Measurements from ENCODE around the gene TMEM214.

The TMEM214 gene

DNA sequence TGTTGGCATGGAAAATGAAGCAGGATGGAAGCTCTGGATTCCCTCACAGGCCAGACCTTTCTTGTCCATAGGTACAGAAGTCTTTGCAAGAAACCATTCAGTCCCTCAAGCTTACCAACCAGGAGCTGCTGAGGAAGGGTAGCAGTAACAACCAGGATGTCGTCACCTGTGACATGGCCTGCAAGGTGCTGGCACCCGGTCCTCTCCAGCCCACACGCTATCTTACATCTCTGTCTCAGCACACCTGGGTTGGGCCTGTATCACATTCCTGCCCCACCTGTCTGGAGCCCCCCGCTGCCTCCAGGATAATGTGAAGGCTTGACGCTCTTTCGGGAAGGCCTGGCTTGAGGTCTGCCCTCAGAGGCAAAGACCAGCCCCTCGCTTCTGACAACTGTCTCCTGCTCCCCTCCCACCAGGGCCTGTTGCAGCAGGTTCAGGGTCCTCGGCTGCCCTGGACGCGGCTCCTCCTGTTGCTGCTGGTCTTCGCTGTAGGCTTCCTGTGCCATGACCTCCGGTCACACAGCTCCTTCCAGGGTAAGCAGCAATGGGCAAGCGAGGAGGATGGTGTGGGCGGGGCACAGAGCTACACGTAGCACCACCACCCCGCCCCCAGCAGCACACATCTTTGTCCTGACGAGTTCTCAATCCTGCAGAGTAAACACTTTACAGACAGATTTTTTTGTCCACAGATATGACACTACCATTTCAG, 6.0 kb downstream of the TMEM214 start:
- H4K5ac ChIP-seq (ENCODE audit: low read length): no peak overlapping the region
- H3K4ac ChIP-seq (ENCODE audit: low read depth, low read length): no peak overlapping the region
- H3K4me1 ChIP-seq (ENCODE audit: control insufficient read depth, low read depth, low read length): peaks cover 3% of the 10 kb centered on the region
- H3K9ac ChIP-seq (ENCODE audit: low read length): no peak overlapping the region
- no peak overlapping the region for H3K23ac ChIP-seq (ENCODE audit: low read length)
- no peak overlapping the region for H2BK15ac ChIP-seq (replicated peaks; ENCODE audit: low read depth)
- no peak overlapping the region for H2BK120ac ChIP-seq (ENCODE audit: low read depth, low read length)
- no peak overlapping the region for H4K8ac ChIP-seq (ENCODE audit: low read depth, low read length)
- no peak overlapping the region for H3K56ac ChIP-seq (ENCODE audit: low read length)
- WGBS (ENCODE audit: extremely low coverage, insufficient coverage, low lambda C conversion rate): no CpG with 5 or more reads among the region's 17 CpGs
- H3K27ac ChIP-seq (ENCODE audit: low read depth, low read length): no peak overlapping the region
- no peak overlapping the region for H3K4me3 ChIP-seq (ENCODE audit: low read length)
- H3K79me2 ChIP-seq (ENCODE audit: control insufficient read depth, insufficient read depth, low read length): peaks cover 4% of the 10 kb centered on the region
- no peak overlapping the region for H3K18ac ChIP-seq (ENCODE audit: low read length)
- H3K36me3 ChIP-seq (ENCODE audit: control insufficient read depth, insufficient read depth, low read length): peaks cover 25% of the 10 kb centered on the region
- H3K27me3 ChIP-seq (ENCODE audit: insufficient read depth, low read length, poor library complexity): no peaks in the 10 kb centered on the region
- H2AK5ac ChIP-seq (ENCODE audit: low read length): no peak overlapping the region
- H3K4me2 ChIP-seq (ENCODE audit: low read length): no peak overlapping the region
- H3K79me1 ChIP-seq (ENCODE audit: low read length): peaks cover 5% of the 10 kb centered on the region
- no peak overlapping the region for H2BK5ac ChIP-seq (ENCODE audit: low read length)
- DNase-seq: no peak

DNA sequence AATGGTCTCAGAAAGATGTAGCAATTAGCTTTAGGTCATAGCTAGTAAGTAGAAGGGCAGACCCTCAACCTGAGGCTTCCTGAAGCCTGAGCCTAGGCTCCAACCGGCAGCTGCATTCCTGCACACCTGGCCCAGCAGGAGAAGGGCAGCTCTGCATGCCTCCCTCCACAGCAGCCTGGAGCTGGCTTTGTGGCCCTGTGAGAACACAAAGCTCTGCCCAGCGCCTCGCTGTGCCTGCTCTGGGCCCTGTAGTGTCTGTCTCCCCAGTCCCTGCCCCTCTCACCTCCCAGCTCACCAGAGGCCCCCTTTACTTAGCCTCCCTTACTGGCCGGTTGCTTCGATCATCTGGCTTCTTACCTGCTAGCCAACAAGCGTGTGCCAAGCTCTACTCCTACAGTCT, 6.7 kb downstream of the TMEM214 start:
- no peak overlapping the region for H4K5ac ChIP-seq (ENCODE audit: low read length)
- H3K9ac ChIP-seq (ENCODE audit: low read length): no peak overlapping the region
- DNase-seq: no peak
- H4K8ac ChIP-seq (ENCODE audit: low read depth, low read length): no peak overlapping the region
- H3K36me3 ChIP-seq (ENCODE audit: control insufficient read depth, insufficient read depth, low read length): peaks cover 25% of the 10 kb centered on the region
- no peak overlapping the region for H3K4me3 ChIP-seq (ENCODE audit: low read length)
- no peak overlapping the region for H3K23ac ChIP-seq (ENCODE audit: low read length)
- H2BK15ac ChIP-seq (replicated peaks; ENCODE audit: low read depth): no peak overlapping the region
- no peak overlapping the region for H3K4ac ChIP-seq (ENCODE audit: low read depth, low read length)
- no peak overlapping the region for H2AK5ac ChIP-seq (ENCODE audit: low read length)
- no peak overlapping the region for H3K56ac ChIP-seq (ENCODE audit: low read length)
- no peaks in the 10 kb centered on the region for H3K27me3 ChIP-seq (ENCODE audit: insufficient read depth, low read length, poor library complexity)
- no peak overlapping the region for H2BK120ac ChIP-seq (ENCODE audit: low read depth, low read length)
- no peaks in the 10 kb centered on the region for H3K79me1 ChIP-seq (ENCODE audit: low read length)
- no peak overlapping the region for H3K4me2 ChIP-seq (ENCODE audit: low read length)
- H3K27ac ChIP-seq (ENCODE audit: low read depth, low read length): no peak overlapping the region
- H3K4me1 ChIP-seq (ENCODE audit: control insufficient read depth, low read depth, low read length): no peaks in the 10 kb centered on the region
- H2BK5ac ChIP-seq (ENCODE audit: low read length): no peak overlapping the region
- H3K18ac ChIP-seq (ENCODE audit: low read length): no peak overlapping the region
- no CpG with 5 or more reads among the region's 6 CpGs for WGBS (ENCODE audit: extremely low coverage, insufficient coverage, low lambda C conversion rate)
- no peaks in the 10 kb centered on the region for H3K79me2 ChIP-seq (ENCODE audit: control insufficient read depth, insufficient read depth, low read length)

DNA sequence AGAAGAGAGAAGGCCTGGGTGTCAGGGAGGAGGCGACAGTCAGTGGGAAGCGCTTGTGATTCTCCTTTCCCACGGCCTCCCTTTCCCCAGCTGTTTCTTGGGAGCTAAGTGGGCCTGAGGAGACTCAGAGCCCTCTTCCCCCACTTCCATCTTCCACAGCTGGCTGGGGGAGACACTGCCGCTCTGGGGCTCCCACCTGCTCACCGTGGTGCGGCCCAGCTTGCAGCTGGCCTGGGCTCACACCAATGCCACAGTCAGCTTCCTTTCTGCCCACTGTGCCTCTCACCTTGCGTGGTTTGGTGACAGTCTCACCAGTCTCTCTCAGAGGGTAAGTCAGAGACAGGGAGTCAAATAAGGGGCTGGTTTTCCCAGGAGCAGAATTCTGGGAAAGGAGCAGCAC, 7.1 kb downstream of the TMEM214 start:
- Histone ChIP-seq H2AK5ac (ENCODE audit: low read length) (no peak overlapping the region), H3K79me2 (ENCODE audit: control insufficient read depth, insufficient read depth, low read length) (no peaks in the 10 kb centered on the region), H3K9ac (ENCODE audit: low read length) (no peak overlapping the region), H4K8ac (ENCODE audit: low read depth, low read length) (no peak overlapping the region), H2BK15ac (replicated peaks; ENCODE audit: low read depth) (no peak overlapping the region), H3K27ac (ENCODE audit: low read depth, low read length) (no peak overlapping the region), H3K4me3 (ENCODE audit: low read length) (no peak overlapping the region), H3K27me3 (ENCODE audit: insufficient read depth, low read length, poor library complexity) (no peaks in the 10 kb centered on the region), H2BK5ac (ENCODE audit: low read length) (no peak overlapping the region), H2BK120ac (ENCODE audit: low read depth, low read length) (no peak overlapping the region), H3K4me2 (ENCODE audit: low read length) (no peak overlapping the region), H3K36me3 (ENCODE audit: control insufficient read depth, insufficient read depth, low read length) (peaks cover 25% of the 10 kb centered on the region), H3K4ac (ENCODE audit: low read depth, low read length) (no peak overlapping the region), H3K18ac (ENCODE audit: low read length) (no peak overlapping the region), H3K79me1 (ENCODE audit: low read length) (no peaks in the 10 kb centered on the region), H3K56ac (ENCODE audit: low read length) (no peak overlapping the region), H4K5ac (ENCODE audit: low read length) (no peak overlapping the region), H3K23ac (ENCODE audit: low read length) (no peak overlapping the region), H3K4me1 (ENCODE audit: control insufficient read depth, low read depth, low read length) (no peaks in the 10 kb centered on the region)
- no peak for DNase-seq
- WGBS (ENCODE audit: extremely low coverage, insufficient coverage, low lambda C conversion rate): no CpG with 5 or more reads among the region's 7 CpGs

DNA sequence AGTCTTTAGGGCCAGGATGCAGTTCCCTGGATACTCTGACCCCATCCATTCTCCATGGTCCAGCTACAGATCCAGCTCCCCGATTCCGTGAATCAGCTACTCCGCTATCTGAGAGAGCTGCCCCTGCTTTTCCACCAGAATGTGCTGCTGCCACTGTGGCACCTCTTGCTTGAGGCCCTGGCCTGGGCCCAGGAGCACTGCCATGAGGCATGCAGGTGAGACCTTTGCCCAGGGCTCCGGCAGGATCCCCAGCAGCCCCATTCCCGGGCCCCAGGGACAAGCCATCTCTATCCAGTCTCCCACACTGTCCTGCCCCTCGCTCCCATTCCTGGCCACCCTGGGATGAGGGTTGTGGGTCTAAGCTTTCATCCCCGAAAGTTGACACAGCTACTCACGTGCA, 7.5 kb downstream of the TMEM214 start:
- Histone ChIP-seq H3K56ac (ENCODE audit: low read length) (no peak overlapping the region), H4K8ac (ENCODE audit: low read depth, low read length) (no peak overlapping the region), H3K79me1 (ENCODE audit: low read length) (no peaks in the 10 kb centered on the region), H3K79me2 (ENCODE audit: control insufficient read depth, insufficient read depth, low read length) (no peaks in the 10 kb centered on the region), H2BK120ac (ENCODE audit: low read depth, low read length) (no peak overlapping the region), H3K4ac (ENCODE audit: low read depth, low read length) (no peak overlapping the region), H3K23ac (ENCODE audit: low read length) (no peak overlapping the region), H2AK5ac (ENCODE audit: low read length) (no peak overlapping the region), H3K27me3 (ENCODE audit: insufficient read depth, low read length, poor library complexity) (no peaks in the 10 kb centered on the region), H3K36me3 (ENCODE audit: control insufficient read depth, insufficient read depth, low read length) (peaks cover 21% of the 10 kb centered on the region), H2BK15ac (replicated peaks; ENCODE audit: low read depth) (no peak overlapping the region), H3K4me2 (ENCODE audit: low read length) (no peak overlapping the region), H3K18ac (ENCODE audit: low read length) (no peak overlapping the region), H3K9ac (ENCODE audit: low read length) (no peak overlapping the region), H3K4me3 (ENCODE audit: low read length) (no peak overlapping the region), H3K27ac (ENCODE audit: low read depth, low read length) (no peak overlapping the region), H4K5ac (ENCODE audit: low read length) (no peak overlapping the region), H2BK5ac (ENCODE audit: low read length) (no peak overlapping the region), H3K4me1 (ENCODE audit: control insufficient read depth, low read depth, low read length) (no peaks in the 10 kb centered on the region)
- no peak for DNase-seq
- no CpG with 5 or more reads among the region's 8 CpGs for WGBS (ENCODE audit: extremely low coverage, insufficient coverage, low lambda C conversion rate)

DNA sequence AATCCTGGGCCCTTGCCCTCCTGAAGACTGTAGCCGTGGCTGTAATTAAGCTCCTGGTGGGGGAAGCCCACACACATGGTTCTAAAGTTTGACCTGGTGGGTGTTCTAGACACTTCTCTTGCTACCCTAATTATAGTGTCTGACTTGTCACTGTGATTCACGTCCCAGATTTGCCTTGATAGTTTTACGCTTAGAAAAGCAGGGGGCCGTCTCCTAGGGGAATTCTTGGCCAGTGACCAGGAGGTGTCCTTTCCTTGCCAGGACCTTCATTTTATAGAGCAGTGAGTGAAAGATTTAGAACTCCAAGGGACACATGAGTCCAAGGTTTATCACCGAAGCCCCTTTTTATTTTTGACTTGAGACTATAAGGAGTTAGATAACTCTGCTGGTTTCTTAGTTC, 9.0 kb downstream of the TMEM214 start:
- H3K4me1 ChIP-seq (ENCODE audit: control insufficient read depth, low read depth, low read length): no peaks in the 10 kb centered on the region
- H3K9ac ChIP-seq (ENCODE audit: low read length): no peak overlapping the region
- H3K18ac ChIP-seq (ENCODE audit: low read length): no peak overlapping the region
- H2BK120ac ChIP-seq (ENCODE audit: low read depth, low read length): no peak overlapping the region
- H3K23ac ChIP-seq (ENCODE audit: low read length): no peak overlapping the region
- no peaks in the 10 kb centered on the region for H3K79me2 ChIP-seq (ENCODE audit: control insufficient read depth, insufficient read depth, low read length)
- no peak overlapping the region for H3K4ac ChIP-seq (ENCODE audit: low read depth, low read length)
- DNase-seq: no peak
- H3K56ac ChIP-seq (ENCODE audit: low read length): no peak overlapping the region
- no peak overlapping the region for H4K8ac ChIP-seq (ENCODE audit: low read depth, low read length)
- no peak overlapping the region for H3K27ac ChIP-seq (ENCODE audit: low read depth, low read length)
- no peak overlapping the region for H4K5ac ChIP-seq (ENCODE audit: low read length)
- H3K4me2 ChIP-seq (ENCODE audit: low read length): no peak overlapping the region
- no peak overlapping the region for H3K4me3 ChIP-seq (ENCODE audit: low read length)
- H2BK15ac ChIP-seq (replicated peaks; ENCODE audit: low read depth): no peak overlapping the region
- H3K27me3 ChIP-seq (ENCODE audit: insufficient read depth, low read length, poor library complexity): no peaks in the 10 kb centered on the region
- no CpG with 5 or more reads among the region's 5 CpGs for WGBS (ENCODE audit: extremely low coverage, insufficient coverage, low lambda C conversion rate)
- no peak overlapping the region for H2BK5ac ChIP-seq (ENCODE audit: low read length)
- H3K79me1 ChIP-seq (ENCODE audit: low read length): no peaks in the 10 kb centered on the region
- no peak overlapping the region for H2AK5ac ChIP-seq (ENCODE audit: low read length)
- H3K36me3 ChIP-seq (ENCODE audit: control insufficient read depth, insufficient read depth, low read length): peaks cover 19% of the 10 kb centered on the region

DNA sequence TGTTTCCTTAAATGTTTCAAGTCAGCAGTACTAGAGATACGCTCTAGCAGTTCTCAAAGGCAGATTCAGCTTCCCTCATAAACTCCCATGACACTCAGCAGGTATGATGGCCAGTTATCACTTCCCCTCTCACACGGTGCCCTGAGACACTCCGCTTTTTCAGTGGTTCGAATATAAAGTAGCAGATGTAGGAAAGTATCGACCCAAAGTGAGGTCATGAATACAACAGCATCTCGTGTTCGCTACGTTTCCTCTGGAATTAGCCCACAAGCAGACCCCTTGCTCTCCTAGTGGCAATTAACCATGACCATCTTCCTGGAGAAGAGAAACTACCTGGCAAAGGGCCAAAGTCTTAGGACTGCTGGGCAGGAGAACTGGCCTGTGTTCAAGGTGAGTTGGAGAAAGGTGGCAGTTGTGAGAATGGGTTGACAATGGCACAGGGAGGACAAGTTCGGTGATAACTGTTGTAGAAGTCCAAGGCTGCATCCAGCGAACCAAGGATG, 9.4 kb downstream of the TMEM214 start:
- no peak overlapping the region for H3K9ac ChIP-seq (ENCODE audit: low read length)
- no peak for DNase-seq
- H3K4me3 ChIP-seq (ENCODE audit: low read length): no peak overlapping the region
- no peak overlapping the region for H3K23ac ChIP-seq (ENCODE audit: low read length)
- no peaks in the 10 kb centered on the region for H3K27me3 ChIP-seq (ENCODE audit: insufficient read depth, low read length, poor library complexity)
- H3K36me3 ChIP-seq (ENCODE audit: control insufficient read depth, insufficient read depth, low read length): peaks cover 19% of the 10 kb centered on the region
- H3K79me2 ChIP-seq (ENCODE audit: control insufficient read depth, insufficient read depth, low read length): no peaks in the 10 kb centered on the region
- H2BK120ac ChIP-seq (ENCODE audit: low read depth, low read length): no peak overlapping the region
- no peaks in the 10 kb centered on the region for H3K4me1 ChIP-seq (ENCODE audit: control insufficient read depth, low read depth, low read length)
- H3K4ac ChIP-seq (ENCODE audit: low read depth, low read length): no peak overlapping the region
- no peak overlapping the region for H3K4me2 ChIP-seq (ENCODE audit: low read length)
- H3K79me1 ChIP-seq (ENCODE audit: low read length): no peaks in the 10 kb centered on the region
- H2AK5ac ChIP-seq (ENCODE audit: low read length): no peak overlapping the region
- no peak overlapping the region for H2BK5ac ChIP-seq (ENCODE audit: low read length)
- H3K56ac ChIP-seq (ENCODE audit: low read length): no peak overlapping the region
- H4K5ac ChIP-seq (ENCODE audit: low read length): no peak overlapping the region
- H3K18ac ChIP-seq (ENCODE audit: low read length): no peak overlapping the region
- no peak overlapping the region for H2BK15ac ChIP-seq (replicated peaks; ENCODE audit: low read depth)
- H3K27ac ChIP-seq (ENCODE audit: low read depth, low read length): no peak overlapping the region
- no peak overlapping the region for H4K8ac ChIP-seq (ENCODE audit: low read depth, low read length)
- WGBS (ENCODE audit: extremely low coverage, insufficient coverage, low lambda C conversion rate): no CpG with 5 or more reads among the region's 10 CpGs
